ENCODE measurements around the gene CORO1C. TPM values are rescaled to one million over a fixed set of nuclear protein-coding genes. Genes with fewer than 3 reads are reported as not detected.

CORO1C gene
- total RNA-seq, 2 experiments from 2014 or later, result 66.3 to 69.2 TPM

DNA sequence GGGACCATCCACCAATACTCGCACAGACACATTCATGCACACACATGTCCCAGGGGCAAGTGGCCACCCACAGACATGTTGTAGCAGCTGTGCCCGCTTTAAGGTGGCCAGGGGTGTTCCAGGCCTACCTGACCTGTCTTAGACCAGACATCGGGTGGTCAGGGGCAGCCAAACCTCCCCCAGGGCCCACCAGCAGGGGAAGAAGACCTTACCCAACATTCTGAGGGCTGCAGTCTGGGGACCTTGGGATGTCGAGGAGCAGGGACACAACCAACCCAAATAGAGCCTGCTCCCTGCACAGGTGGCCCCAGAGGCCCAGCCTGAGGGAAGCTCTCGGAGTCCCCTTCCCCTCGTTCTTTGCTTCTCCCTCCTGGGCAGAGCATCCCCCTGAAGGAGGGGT lies 131.8 kb downstream of the CORO1C start:
- Mint-ChIP-seq H3K4me1 (ENCODE audit: low read depth) (no peaks in the 10 kb centered on the region), H3K27ac (no peak overlapping the region), H3K36me3 (ENCODE audit: low read depth) (no peaks in the 10 kb centered on the region), H3K27me3 (ENCODE audit: low read depth) (no peaks in the 10 kb centered on the region), H3K9me3 (ENCODE audit: insufficient read depth) (no peaks in the 10 kb centered on the region), H3K4me3 (no peak overlapping the region)
- DNase-seq, result no peak
- no peak for ATAC-seq
- ChIA-PET CTCF (interaction anchor here (2.1 kb wide), 1 partner anchor 18 kb away, joined by 12 read pairs; no protein-coding TSS in a partner anchor), POLR2A (no interaction called here)

DNA sequence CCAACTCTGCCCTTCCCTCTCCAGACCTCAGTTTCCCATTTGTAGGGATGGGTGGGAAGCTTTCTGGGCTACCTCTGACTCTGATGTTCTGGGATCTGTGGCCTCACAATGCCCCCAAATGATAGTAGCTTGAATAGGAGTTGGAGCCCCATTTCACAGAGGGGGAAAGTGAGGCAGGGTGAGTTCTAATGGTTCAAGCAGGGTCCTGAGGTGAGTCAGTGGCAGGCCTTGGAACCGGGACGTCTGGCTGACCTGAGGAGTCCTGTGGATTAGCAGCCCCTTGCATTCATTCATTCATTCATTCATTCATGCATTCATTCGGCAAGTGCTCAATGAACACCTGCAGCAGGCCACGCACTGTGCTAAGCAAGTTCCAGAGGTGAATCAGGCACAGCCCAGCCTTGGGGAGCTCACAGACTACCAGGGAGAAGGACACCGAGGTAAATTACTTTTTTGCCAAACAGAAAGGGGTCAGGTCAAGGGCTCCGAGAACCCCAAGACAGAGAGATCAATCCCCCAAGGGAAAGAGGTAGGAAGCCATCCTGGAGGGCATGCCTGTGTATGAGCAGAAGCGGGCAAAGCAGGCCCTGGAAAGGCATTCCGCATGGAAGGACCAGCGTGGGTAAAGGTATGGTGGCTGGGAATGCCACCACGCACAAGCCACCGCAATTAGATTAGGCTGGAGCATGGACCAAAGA lies 132.6 kb downstream of the CORO1C start:
- ATAC-seq, result no peak
- Mint-ChIP-seq H3K9me3 (ENCODE audit: insufficient read depth) (no peaks in the 10 kb centered on the region), H3K27ac (no peak overlapping the region), H3K27me3 (ENCODE audit: low read depth) (no peaks in the 10 kb centered on the region), H3K36me3 (ENCODE audit: low read depth) (no peaks in the 10 kb centered on the region), H3K4me3 (no peak overlapping the region), H3K4me1 (ENCODE audit: low read depth) (no peaks in the 10 kb centered on the region)
- CTCF ChIA-PET, result interaction anchor here (0.6 to 0.9 kb wide), 2 partner anchors 19 to 66 kb away, joined by 3 read pairs; no protein-coding TSS in a partner anchor
- POLR2A ChIA-PET, result no interaction called here
- DNase-seq, result no peak

DNA sequence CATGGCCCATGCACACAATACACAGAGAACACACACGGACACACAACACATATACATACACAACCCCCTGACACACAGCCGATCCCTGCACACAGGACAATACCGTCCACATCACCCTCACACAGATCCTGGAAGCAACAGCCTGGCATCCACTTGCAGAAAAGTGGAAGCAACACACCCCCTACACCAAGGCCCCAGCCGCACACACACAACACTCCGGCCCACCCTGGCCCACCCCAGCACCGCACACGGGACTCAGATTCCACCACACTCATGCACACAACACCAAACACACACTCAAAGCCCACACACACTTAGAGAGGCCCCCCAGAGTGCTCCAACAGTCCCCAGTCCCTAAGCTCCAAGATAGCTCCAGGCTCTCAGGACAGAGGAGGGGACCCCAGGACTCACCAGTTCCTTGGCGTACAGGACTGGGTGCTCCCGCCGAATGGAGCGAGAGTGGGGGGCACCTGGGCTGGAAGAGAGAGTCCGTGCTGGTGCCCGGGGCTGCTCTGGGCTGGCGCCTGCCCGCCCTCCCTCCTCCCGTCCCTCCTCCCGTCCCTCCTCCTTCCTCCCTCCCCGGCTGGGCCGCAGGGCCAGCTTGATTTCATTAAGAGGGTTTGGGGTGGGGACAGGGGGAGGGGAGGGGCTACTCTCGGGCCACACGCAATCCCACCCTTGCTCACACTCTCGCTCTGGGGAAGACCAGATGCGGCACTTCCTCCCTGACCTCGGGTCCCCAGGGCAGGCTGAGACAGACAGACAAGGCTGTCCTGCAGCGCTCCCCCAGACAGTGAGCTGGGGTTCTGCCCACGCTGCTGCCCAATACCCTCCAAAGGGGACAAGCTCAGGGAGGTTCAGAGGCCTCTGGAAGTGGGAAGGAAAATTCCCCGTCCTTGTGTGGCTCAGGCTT lies 133.5 kb downstream of the CORO1C start, which contains the start of gene TMEM119:
Gene TMEM119, minus strand, starts transcription at position 526 of the 913 bp plus-strand sequence. CDS start 5,701 bp downstream, outside the sequence.
- no peaks in the 10 kb centered on the region for H3K9me3 Mint-ChIP-seq (ENCODE audit: insufficient read depth)
- H3K36me3 Mint-ChIP-seq (ENCODE audit: low read depth), result no peaks in the 10 kb centered on the region
- H3K4me1 Mint-ChIP-seq (ENCODE audit: low read depth), result no peaks in the 10 kb centered on the region
- DNase-seq (no peak), ATAC-seq (no peak)
- POLR2A ChIA-PET, result no interaction called here
- no peak within 1 kb of the TSS for H3K27ac Mint-ChIP-seq
- CTCF ChIA-PET, result interaction anchor here (0.6 to 0.9 kb wide), 2 partner anchors 20 to 67 kb away, joined by 3 read pairs; no protein-coding TSS in a partner anchor
- no peaks in the 10 kb centered on the region for H3K27me3 Mint-ChIP-seq (ENCODE audit: low read depth)
- no peak within 1 kb of the TSS for H3K4me3 Mint-ChIP-seq

DNA sequence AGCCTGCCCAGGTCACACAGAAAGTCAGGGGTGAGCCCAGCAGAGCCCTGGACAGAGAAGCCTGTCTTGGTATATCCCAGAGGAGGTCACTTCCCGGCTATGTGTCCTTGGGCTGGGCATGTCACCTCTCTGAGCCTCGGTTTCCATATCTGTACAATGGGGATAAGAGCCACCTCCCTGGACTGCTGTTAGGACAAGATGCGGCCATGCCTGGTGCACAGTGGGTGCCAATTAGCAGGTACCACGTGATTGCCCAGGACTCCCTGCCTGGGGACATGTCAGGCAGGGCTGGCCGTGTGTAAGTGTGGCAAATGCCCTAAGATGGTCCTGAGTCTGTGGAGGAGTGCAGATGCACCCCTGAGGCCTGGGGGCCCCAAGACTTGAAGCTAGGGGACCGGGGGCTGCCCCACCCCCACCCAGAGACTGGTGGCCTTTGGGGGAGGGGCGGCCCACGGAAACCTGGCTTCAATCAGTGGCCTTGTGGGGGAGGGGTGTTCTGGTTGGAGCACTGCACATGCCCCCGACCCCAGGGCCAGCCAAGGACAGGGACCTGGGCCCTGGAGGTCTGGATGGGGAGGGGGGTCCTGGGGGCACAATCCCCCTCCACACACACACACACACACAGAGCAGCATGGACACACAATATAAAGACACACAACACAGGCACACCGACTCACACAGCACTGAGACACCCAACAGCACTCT lies 134.3 kb downstream of the CORO1C start:
- ChIA-PET CTCF (no interaction called here), POLR2A (interaction anchor here (0.7 kb wide), 1 partner anchor 11 kb away, joined by 3 read pairs; no protein-coding TSS in a partner anchor)
- no peaks in the 10 kb centered on the region for H3K4me1 Mint-ChIP-seq (ENCODE audit: low read depth)
- no peak overlapping the region for H3K27ac Mint-ChIP-seq
- no peak overlapping the region for H3K4me3 Mint-ChIP-seq
- ATAC-seq, result no peak
- H3K36me3 Mint-ChIP-seq (ENCODE audit: low read depth), result no peaks in the 10 kb centered on the region
- no peaks in the 10 kb centered on the region for H3K9me3 Mint-ChIP-seq (ENCODE audit: insufficient read depth)
- DNase-seq, result no peak
- H3K27me3 Mint-ChIP-seq (ENCODE audit: low read depth), result no peaks in the 10 kb centered on the region

DNA sequence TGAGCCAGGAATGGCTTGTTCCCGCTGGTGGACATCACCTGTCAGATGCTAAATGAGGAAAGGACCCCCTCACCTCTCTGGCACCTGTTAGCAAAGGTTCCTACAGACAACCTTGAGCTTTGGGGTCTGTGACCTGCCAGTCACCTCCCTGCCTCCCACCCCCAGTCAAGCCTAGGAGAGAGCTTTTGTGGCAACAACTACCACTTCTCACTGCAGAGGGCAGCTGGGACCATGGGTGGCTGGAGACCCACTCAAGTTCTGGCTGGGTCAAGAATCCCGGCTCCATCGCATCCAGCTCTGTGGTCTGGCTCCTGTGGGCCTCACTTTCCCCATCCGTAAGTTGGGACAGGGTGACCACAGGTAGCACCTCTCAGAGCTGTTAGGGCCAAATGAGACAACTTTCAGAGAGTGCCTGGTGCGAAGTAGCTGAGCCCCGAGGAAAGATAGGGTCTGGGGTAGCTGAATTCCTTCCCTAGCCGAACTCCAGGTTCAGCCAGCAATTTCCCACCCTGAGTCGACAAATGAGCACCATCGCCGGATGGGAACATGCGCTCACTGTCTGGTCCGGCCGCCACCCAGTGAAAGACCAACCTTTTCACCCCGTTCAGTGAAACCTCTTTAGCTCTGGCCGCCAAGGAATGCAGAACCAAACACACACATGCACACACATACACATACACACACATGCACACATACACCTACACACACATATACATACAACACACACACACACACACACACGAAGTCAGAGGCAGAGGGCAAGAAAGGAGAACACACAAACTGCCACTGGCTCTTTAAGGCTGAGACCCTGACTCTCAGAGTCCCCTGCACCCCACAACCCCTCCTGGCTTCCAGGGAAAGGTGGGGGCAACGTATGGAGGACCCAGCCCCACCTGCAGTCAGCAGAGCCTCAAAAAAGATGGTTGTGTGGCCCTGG lies 135.3 kb downstream of the CORO1C start:
- ATAC-seq, result no peak

More for the DNA sequence above, 135.3 kb downstream of the CORO1C start:
- Mint-ChIP-seq H3K27ac (no peak overlapping the region), H3K36me3 (ENCODE audit: low read depth) (no peaks in the 10 kb centered on the region), H3K4me3 (no peak overlapping the region), H3K27me3 (ENCODE audit: low read depth) (no peaks in the 10 kb centered on the region), H3K9me3 (ENCODE audit: insufficient read depth) (no peaks in the 10 kb centered on the region), H3K4me1 (ENCODE audit: low read depth) (no peaks in the 10 kb centered on the region)
- POLR2A ChIA-PET, result interaction anchor here (0.7 kb wide), 1 partner anchor 10 kb away, joined by 3 read pairs; no protein-coding TSS in a partner anchor
- CTCF ChIA-PET, result interaction anchor here (1.0 to 1.1 kb wide), 2 partner anchors 13 to 25 kb away, joined by 3 read pairs; no protein-coding TSS in a partner anchor
- no peak for DNase-seq

Small RNAs within 50 kb of the gene (microRNA-seq; reads per million reads assigned to microRNA genes)
- not detected for gene MIR4496

Other genes with a start within 250 kb of the CORO1C start
- gene FICD, start 216.2 kb downstream of the CORO1C start, total RNA-seq, result 1 to 10 TPM; 4.6 to 5.2 TPM
- 10 to 100 TPM; 67.9 to 76.9 TPM for gene SART3, start 170.3 kb downstream of the CORO1C start, total RNA-seq
- 10 to 100 TPM; 58.5 to 59.5 TPM for gene ISCU, start 168.9 kb downstream of the CORO1C start, total RNA-seq
- gene TMEM119, start 133.4 kb downstream of the CORO1C start, total RNA-seq, result not detected
- gene SELPLG, start 97.6 kb downstream of the CORO1C start, total RNA-seq, result 100 to 1,000 TPM; 144 to 150 TPM
- gene SSH1, start 126.1 kb upstream of the CORO1C start, total RNA-seq, result 10 to 100 TPM; 27.5 to 29.8 TPM
- gene DAO, start 148.6 kb upstream of the CORO1C start, total RNA-seq, result not detected